GM06990 (cell line): ENCODE data around the gene SFN.

Source experiments
- DNase-seq: peaks from one replicate; pipeline ENCODE4 v3.0.0-alpha.2; 2011; ENCODE audit not compliant: insufficient read length; ENCODE audit errors: extremely low read depth
- H3K27me3 ChIP-seq: replicated peaks from 2 replicates; pipeline ENCODE4 v1.6.0; 2011; ENCODE audit warnings: low read length; ENCODE audit not compliant: control insufficient read depth, insufficient read depth
- H3K36me3 ChIP-seq: 2 replicates; pipeline ENCODE4 v1.5.1; 2011; ENCODE audit warnings: low read length; ENCODE audit not compliant: control insufficient read depth, insufficient read depth
- H3K4me3 ChIP-seq: replicated peaks from 2 replicates; pipeline ENCODE4 v1.5.1; 2011; ENCODE audit warnings: low read depth, mild to moderate bottlenecking, control low read depth, low read length
- TF ChIP-seq, protein P1 (sequence below): IDR thresholded peaks from 2 replicates; pipeline ENCODE4 v1.5.1; 2011; ENCODE audit warnings: low read length, control low read depth, mild to moderate bottlenecking, inconsistent platforms; ENCODE audit not compliant: insufficient read depth, poor library complexity, severe bottlenecking

SFN gene

DNA sequence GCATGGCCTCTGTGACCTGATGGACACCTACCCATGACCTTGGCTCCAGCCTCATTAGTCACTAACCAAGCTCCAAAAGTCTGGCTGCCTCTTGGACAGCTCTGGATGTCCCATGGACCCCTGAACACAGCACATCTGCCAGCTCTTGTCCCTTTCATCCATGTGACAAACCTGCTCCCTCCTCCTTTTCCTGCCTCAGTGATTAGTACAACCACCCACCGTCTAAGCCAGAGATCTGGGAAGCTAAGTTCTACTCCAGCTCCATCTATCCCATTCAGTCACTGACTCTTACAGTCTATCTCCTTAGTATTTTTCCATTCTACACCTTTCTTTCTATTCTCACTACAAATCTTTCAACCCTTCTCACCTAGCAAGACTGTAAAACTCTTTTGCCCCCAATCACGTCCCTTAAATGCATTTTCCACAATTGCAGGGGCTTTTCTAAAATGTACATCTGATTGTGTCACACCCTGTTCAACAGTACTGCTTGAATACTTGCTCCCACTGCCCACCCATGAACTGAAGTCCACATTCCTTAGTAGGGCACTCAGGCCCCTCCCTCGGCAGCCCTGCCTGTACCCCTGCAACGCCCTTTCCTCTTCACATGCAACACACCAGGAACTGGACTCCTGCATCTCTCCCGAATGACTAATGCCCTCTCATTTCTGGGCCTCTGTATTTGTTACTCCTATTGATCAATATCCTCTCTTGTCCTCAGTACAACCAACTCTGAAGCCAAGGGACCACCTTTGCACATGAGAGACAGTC is 19.9 kb downstream of the SFN start:
- peaks cover 31% of the 10 kb centered on the region for H3K36me3 ChIP-seq
- TF ChIP-seq, protein P1, sequence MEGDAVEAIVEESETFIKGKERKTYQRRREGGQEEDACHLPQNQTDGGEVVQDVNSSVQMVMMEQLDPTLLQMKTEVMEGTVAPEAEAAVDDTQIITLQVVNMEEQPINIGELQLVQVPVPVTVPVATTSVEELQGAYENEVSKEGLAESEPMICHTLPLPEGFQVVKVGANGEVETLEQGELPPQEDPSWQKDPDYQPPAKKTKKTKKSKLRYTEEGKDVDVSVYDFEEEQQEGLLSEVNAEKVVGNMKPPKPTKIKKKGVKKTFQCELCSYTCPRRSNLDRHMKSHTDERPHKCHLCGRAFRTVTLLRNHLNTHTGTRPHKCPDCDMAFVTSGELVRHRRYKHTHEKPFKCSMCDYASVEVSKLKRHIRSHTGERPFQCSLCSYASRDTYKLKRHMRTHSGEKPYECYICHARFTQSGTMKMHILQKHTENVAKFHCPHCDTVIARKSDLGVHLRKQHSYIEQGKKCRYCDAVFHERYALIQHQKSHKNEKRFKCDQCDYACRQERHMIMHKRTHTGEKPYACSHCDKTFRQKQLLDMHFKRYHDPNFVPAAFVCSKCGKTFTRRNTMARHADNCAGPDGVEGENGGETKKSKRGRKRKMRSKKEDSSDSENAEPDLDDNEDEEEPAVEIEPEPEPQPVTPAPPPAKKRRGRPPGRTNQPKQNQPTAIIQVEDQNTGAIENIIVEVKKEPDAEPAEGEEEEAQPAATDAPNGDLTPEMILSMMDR, result no peak
- H3K4me3 ChIP-seq, result no peak overlapping the region
- H3K27me3 ChIP-seq, result no peaks in the 10 kb centered on the region
- no peak for DNase-seq

DNA sequence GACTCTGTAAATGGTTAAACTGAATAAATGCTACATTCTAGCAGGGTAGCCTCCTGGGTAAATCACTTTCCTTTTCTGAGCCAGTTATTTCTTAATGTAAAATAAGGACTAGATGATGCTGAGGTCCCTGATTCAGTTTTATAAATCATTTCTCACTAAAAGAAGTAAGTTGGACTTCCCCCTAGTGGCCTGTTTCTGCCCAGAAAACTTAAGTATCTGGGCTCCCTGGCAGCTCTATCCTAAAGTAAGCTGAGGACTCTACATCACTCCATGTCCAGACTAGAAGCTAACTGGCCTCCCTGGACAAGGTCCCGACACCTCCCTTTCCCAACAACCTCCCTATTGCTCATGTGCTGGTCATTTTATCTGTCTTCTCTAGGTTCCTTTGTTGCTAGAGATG is 24.2 kb downstream of the SFN start:
- Histone ChIP-seq H3K36me3 (peaks cover 26% of the 10 kb centered on the region), H3K4me3 (no peak overlapping the region), H3K27me3 (no peaks in the 10 kb centered on the region)
- TF ChIP-seq, protein P1, result peak; percentile 57
- DNase-seq, result no peak

DNA sequence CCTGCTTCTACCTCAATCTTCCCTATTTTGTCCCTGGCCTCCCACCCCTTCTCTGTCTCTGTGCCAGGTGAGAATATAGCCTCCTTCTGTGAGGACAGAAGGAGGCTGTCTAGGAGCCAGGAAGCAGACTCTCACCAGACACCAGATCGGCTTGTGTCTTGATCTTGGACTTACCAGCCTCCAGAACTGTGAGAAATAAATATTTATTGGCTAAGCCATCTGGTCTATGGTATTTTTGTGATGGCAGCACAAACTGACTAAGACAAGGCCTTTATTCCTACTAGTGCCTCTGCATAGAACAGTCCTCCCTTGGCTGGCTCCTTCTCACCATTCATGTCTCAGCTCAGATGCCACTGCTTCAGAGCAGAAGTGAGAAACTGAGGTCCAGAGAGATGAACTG is 25.3 kb downstream of the SFN start:
- no peak overlapping the region for H3K4me3 ChIP-seq
- no peak for DNase-seq
- TF ChIP-seq, protein P1, result no peak
- H3K36me3 ChIP-seq, result peaks cover 25% of the 10 kb centered on the region
- no peaks in the 10 kb centered on the region for H3K27me3 ChIP-seq

DNA sequence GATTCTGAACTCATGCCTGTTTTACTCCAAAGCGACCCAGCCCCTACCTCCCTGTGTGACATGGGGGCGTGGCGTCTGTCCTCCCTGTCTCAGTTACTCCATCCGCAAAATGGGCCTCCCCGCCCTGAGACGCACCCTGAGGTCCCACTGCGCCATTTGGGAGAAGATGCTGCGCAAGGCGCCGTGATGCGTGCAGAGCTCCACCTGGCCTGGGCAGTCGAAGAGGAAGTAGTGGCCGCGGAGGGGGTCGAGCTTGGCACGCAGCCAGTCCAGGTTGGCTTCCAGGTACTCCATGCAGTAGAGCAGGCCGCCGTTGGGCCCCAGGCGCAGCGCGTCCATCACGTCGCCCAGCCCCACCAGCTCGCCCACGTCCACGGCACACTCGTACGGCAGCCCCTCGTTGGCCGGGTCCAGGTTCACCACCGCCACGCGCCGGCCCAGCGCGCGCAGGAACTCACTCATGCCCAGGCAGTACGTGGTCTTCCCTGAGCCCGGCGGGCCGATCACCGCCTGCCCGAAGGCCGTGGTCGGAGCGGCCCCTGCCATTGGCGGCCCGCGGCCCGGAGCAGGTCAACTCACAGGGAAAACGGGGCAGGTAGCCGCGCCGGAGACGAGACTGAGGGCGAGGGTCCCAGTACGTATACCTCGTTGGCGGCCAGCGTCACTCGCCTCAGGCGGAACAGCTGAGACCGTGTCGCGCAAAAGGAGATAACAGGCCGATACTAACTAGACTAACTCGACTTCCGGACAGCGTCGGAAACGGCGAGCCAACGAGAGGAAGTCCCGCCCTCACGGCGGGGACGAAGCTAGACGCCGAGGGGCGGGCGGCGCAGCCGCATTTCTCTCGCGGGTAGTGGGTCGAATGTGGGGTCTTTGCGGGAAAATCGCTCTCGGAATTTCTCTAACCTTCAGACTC is 26.9 kb downstream of the SFN start, which contains the start of gene GPN2:
TSS of gene GPN2 (minus strand) at position 733 of the 916 bp plus-strand sequence. CDS start at position 546, 187 bp downstream.
- H3K27me3 ChIP-seq, result no peaks in the 10 kb centered on the region
- DNase-seq, result peak; percentile 83
- H3K36me3 ChIP-seq, result peaks cover 28% of the 10 kb centered on the region
- H3K4me3 ChIP-seq, result peak within 1 kb of the TSS; percentile 95
- TF ChIP-seq, protein P1, result no peak

DNA sequence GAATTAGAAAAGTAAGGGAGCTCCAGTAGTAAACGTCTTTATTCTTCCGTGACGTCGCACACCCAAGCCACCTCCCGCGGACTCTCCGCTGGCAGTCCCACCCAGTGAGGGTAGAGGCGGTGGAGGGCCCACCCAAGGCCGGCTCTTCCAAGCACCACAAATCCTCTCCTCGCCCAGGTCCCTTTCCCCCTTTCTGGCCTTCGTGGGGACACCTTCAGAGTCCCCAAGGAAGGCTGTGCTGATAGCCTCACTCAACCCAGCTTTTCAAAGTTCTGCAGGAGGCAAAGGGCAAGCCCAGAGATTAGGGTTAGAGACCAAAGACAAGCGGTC is 27.5 kb downstream of the SFN start:
- peak overlapping the region; percentile 95 for H3K4me3 ChIP-seq
- TF ChIP-seq, protein P1, result no peak
- peaks cover 27% of the 10 kb centered on the region for H3K36me3 ChIP-seq
- no peak for DNase-seq
- H3K27me3 ChIP-seq, result no peaks in the 10 kb centered on the region
